Left forelimb (tissue), 1 donor: Measurements from ENCODE around the gene RPLP2.

Experiments
- DNase-seq: peaks from one replicate; pipeline ENCODE4 v3.0.0-alpha.2; 2018; ENCODE audit warnings: low spot score

Gene RPLP2

GRCh38 chr11:809287-810039 is at the start of gene RPLP2:
RPLP2 (plus strand) TSS chr11:809967; CDS start chr11:810235, 268 bp downstream.
- DNase-seq: peak; percentile 99

- no peak for DNase-seq
These were observed 49.5 kb upstream of the RPLP2 start for GRCh38 chr11:760236-760635.

GRCh38 chr11:761526-762108 is 48.1 kb upstream of the RPLP2 start:
- no peak for DNase-seq

- DNase-seq: no peak
These were observed 47.2 kb upstream of the RPLP2 start for GRCh38 chr11:762421-763072.

- no peak for DNase-seq
These were observed 46.7 kb upstream of the RPLP2 start for GRCh38 chr11:763073-763463.

- no peak for DNase-seq
These were observed 46.0 kb upstream of the RPLP2 start for GRCh38 chr11:763549-764321.

- no peak for DNase-seq
These were observed 45.3 kb upstream of the RPLP2 start for GRCh38 chr11:764322-765024.

- DNase-seq: no peak
These were observed 44.6 kb upstream of the RPLP2 start for GRCh38 chr11:765025-765801.

- no peak for DNase-seq
These were observed 44.0 kb upstream of the RPLP2 start for GRCh38 chr11:765802-766091.

- DNase-seq: no peak
These were observed 43.4 kb upstream of the RPLP2 start for GRCh38 chr11:766106-766935.

- DNase-seq: no peak
These were observed 42.9 kb upstream of the RPLP2 start for GRCh38 chr11:766936-767210.

- no peak for DNase-seq
These were observed 42.5 kb upstream of the RPLP2 start for GRCh38 chr11:767238-767637.

- no peak for DNase-seq
These were observed 39.7 kb upstream of the RPLP2 start for GRCh38 chr11:769887-770641.

- DNase-seq: no peak
These were observed 38.8 kb upstream of the RPLP2 start for GRCh38 chr11:770642-771616.

GRCh38 chr11:771617-772204 is 38.1 kb upstream of the RPLP2 start:
- no peak for DNase-seq

GRCh38 chr11:772429-773390 is 37.1 kb upstream of the RPLP2 start:
- DNase-seq: no peak

GRCh38 chr11:773425-773824 is 36.3 kb upstream of the RPLP2 start:
- DNase-seq: no peak
